Measurements from ENCODE around the gene CELF3. TPM values are rescaled to one million over a fixed set of nuclear protein-coding genes. Genes with fewer than 3 reads are reported as not detected.

Gene CELF3
- total and polyA plus RNA-seq, 9 of the 15 experiments (the other 6 are each of a cell fraction or from before 2014, with no cell fraction given), result not detected

- TF ChIP-seq, protein P1, sequence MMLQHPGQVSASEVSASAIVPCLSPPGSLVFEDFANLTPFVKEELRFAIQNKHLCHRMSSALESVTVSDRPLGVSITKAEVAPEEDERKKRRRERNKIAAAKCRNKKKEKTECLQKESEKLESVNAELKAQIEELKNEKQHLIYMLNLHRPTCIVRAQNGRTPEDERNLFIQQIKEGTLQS (IDR thresholded peaks at IDR 0.05), result peak; percentile 60; the same call in 1 of the 2 replicates
- TF ChIP-seq, protein P1 (CRISPR knock-in tag; conservative IDR thresholded peaks at IDR 0.05), result no peak
- TF ChIP-seq ZBTB1 (CRISPR knock-in tag; IDR thresholded peaks at IDR 0.05; ENCODE audit: borderline replicate concordance, low read depth) (no peak), CTBP1 (IDR thresholded peaks at IDR 0.05; ENCODE audit: borderline replicate concordance) (peak; percentile 45), NFRKB (IDR thresholded peaks at IDR 0.05; ENCODE audit: low read depth) (no peak), CREM (IDR thresholded peaks at IDR 0.05; ENCODE audit: low read depth) (peak; percentile 44; the same call in 1 of the 2 replicates), CTCF (IDR thresholded peaks at IDR 0.05 in 2 of 3, conservative IDR thresholded peaks at IDR 0.05 in 1 of 3; ENCODE audit: insufficient read depth in 2 of 3, low read depth in 1 of 3, low read length in 3 of 3) (peak in 2 of 3 experiments; percentile 13 to 34; a peak in 2 of 6 replicates), RCOR1 (IDR thresholded peaks at IDR 0.05; ENCODE audit: borderline replicate concordance in 1 of 2, low read depth in 2 of 2, low read length in 2 of 2) (peak in 1 of 2 experiments; percentile 45; a peak in 1 of 4 replicates), FOXA3 (CRISPR knock-in tag; conservative IDR thresholded peaks at IDR 0.05 in 1 of 2, IDR thresholded peaks at IDR 0.05 in 1 of 2) (peak in 1 of 2 experiments; percentile 93; a peak in 2 of 4 replicates), USF1 (CRISPR knock-in tag; IDR thresholded peaks at IDR 0.05) (0 out of 2 replicates have a peak, but pooled peaks have one; percentile 11), KDM1A (IDR thresholded peaks at IDR 0.05) (peak; percentile 77 to 84), MAX (CRISPR knock-in tag; IDR thresholded peaks at IDR 0.05) (peak; percentile 46; the same call in 1 of the 2 replicates), HCFC1 (IDR thresholded peaks at IDR 0.05; ENCODE audit: low read depth, low read length) (0 out of 2 replicates have a peak, but pooled peaks have one; percentile 7)
- TF ChIP-seq, protein P2, sequence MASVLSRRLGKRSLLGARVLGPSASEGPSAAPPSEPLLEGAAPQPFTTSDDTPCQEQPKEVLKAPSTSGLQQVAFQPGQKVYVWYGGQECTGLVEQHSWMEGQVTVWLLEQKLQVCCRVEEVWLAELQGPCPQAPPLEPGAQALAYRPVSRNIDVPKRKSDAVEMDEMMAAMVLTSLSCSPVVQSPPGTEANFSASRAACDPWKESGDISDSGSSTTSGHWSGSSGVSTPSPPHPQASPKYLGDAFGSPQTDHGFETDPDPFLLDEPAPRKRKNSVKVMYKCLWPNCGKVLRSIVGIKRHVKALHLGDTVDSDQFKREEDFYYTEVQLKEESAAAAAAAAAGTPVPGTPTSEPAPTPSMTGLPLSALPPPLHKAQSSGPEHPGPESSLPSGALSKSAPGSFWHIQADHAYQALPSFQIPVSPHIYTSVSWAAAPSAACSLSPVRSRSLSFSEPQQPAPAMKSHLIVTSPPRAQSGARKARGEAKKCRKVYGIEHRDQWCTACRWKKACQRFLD (CRISPR knock-in tag; IDR thresholded peaks at IDR 0.05), result no peak
- TF ChIP-seq, protein P3, sequence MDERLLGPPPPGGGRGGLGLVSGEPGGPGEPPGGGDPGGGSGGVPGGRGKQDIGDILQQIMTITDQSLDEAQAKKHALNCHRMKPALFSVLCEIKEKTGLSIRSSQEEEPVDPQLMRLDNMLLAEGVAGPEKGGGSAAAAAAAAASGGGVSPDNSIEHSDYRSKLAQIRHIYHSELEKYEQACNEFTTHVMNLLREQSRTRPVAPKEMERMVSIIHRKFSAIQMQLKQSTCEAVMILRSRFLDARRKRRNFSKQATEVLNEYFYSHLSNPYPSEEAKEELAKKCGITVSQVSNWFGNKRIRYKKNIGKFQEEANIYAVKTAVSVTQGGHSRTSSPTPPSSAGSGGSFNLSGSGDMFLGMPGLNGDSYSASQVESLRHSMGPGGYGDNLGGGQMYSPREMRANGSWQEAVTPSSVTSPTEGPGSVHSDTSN (CRISPR knock-in tag; IDR thresholded peaks at IDR 0.05; ENCODE audit: low read depth), result no peak
- TF ChIP-seq, protein P3 (tag; conservative IDR thresholded peaks at IDR 0.05; ENCODE audit: low read depth), result no peak
Measured at GRCh38 chr1:151705753-151706463, 10.7 kb downstream of the CELF3 start (continued).
